Measurements from ENCODE around the gene RRP15. TPM values are rescaled to one million over a fixed set of nuclear protein-coding genes. Genes with fewer than 3 reads are reported as not detected.

RRP15 gene
- total and polyA plus RNA-seq, 2 experiments from 2014 or later = 5.4 to 25.5 TPM

- peak; percentile 31 for DNase-seq
- Histone ChIP-seq H3K79me2 (ENCODE audit: insufficient read depth) (no peaks in the 10 kb centered on the region), H3K9me3 (ENCODE audit: low read depth) (no peaks in the 10 kb centered on the region), H3F3A (ENCODE audit: insufficient read depth) (peaks cover 39% of the 10 kb centered on the region), H3K9me2 (ENCODE audit: insufficient read depth) (no peaks in the 10 kb centered on the region), H2AFZ (peak overlapping the region; percentile 84), H4K20me1 (ENCODE audit: insufficient read depth) (no peaks in the 10 kb centered on the region), H3K36me3 (ENCODE audit: low read depth) (no peaks in the 10 kb centered on the region), H3K4me1 (ENCODE audit: insufficient read depth) (peaks cover 16% of the 10 kb centered on the region), H3K9ac (no peak overlapping the region), H3K27ac (no peak overlapping the region), H3K4me3 (peak overlapping the region; percentile 80), H3K4me2 (ENCODE audit: unreplicated experiment) (peak overlapping the region; percentile 98), H3K27me3 (replicated peaks; ENCODE audit: insufficient read depth) (no peaks in the 10 kb centered on the region)
- in situ Hi-C loops (cut with MboI) = loop anchor here (10.0 to 25.0 kb wide), 5 partner anchors 207 to 1464 kb away; no protein-coding TSS in a partner anchor
- TF ChIP-seq EZH2phosphoT487 (IDR thresholded peaks at IDR 0.05; ENCODE audit: insufficient read depth, low read depth) (no peak), EZH2 (IDR thresholded peaks at IDR 0.05; ENCODE audit: insufficient read depth, poor library complexity, severe bottlenecking) (no peak)
- WGBS, 2 experiments (ENCODE audit: low coverage in 1 of 2, low lambda C conversion rate in 2 of 2, missing lambda C conversion rate in 2 of 2) = 32 to 35% methylated on average over 9 of the region's 9 CpGs
Measured at GRCh38 chr1:218347723-218348627, 62.9 kb downstream of the RRP15 start.

GRCh38 chr1:218348628-218349071, 63.6 kb downstream of the RRP15 start:
- no peak overlapping the region for H3K9ac ChIP-seq
- no peaks in the 10 kb centered on the region for H3K27me3 ChIP-seq (replicated peaks; ENCODE audit: insufficient read depth)
- no peak for DNase-seq
- H3K4me2 ChIP-seq (ENCODE audit: unreplicated experiment) = peak overlapping the region; percentile 18
- H3K4me1 ChIP-seq (ENCODE audit: insufficient read depth) = peaks cover 16% of the 10 kb centered on the region
- WGBS, 2 experiments (ENCODE audit: low coverage in 1 of 2, low lambda C conversion rate in 2 of 2, missing lambda C conversion rate in 2 of 2) = 41 to 42% methylated on average over 3 of the region's 3 CpGs
- H3K9me3 ChIP-seq (ENCODE audit: low read depth) = no peaks in the 10 kb centered on the region
- H2AFZ ChIP-seq = no peak overlapping the region
- H3F3A ChIP-seq (ENCODE audit: insufficient read depth) = peaks cover 39% of the 10 kb centered on the region
- H3K79me2 ChIP-seq (ENCODE audit: insufficient read depth) = no peaks in the 10 kb centered on the region
- in situ Hi-C loops (cut with MboI) = loop anchor here (10.0 to 25.0 kb wide), 5 partner anchors 206 to 1464 kb away; no protein-coding TSS in a partner anchor
- no peaks in the 10 kb centered on the region for H3K9me2 ChIP-seq (ENCODE audit: insufficient read depth)
- H3K36me3 ChIP-seq (ENCODE audit: low read depth) = no peaks in the 10 kb centered on the region
- H3K27ac ChIP-seq = no peak overlapping the region
- H4K20me1 ChIP-seq (ENCODE audit: insufficient read depth) = no peaks in the 10 kb centered on the region
- TF ChIP-seq EZH2 (IDR thresholded peaks at IDR 0.05; ENCODE audit: insufficient read depth, poor library complexity, severe bottlenecking) (no peak), EZH2phosphoT487 (IDR thresholded peaks at IDR 0.05; ENCODE audit: insufficient read depth, low read depth) (no peak)
- H3K4me3 ChIP-seq = peak overlapping the region; percentile 16; the same call in 1 of the 2 replicates

GRCh38 chr1:218349348-218350034, 64.4 kb downstream of the RRP15 start:
- in situ Hi-C loops (cut with MboI) = loop anchor here (10.0 to 25.0 kb wide), 5 partner anchors 205 to 1463 kb away; no protein-coding TSS in a partner anchor
- TF ChIP-seq EZH2phosphoT487 (IDR thresholded peaks at IDR 0.05; ENCODE audit: insufficient read depth, low read depth) = no peak
- no peak for TF ChIP-seq EZH2 (IDR thresholded peaks at IDR 0.05; ENCODE audit: insufficient read depth, poor library complexity, severe bottlenecking)
- no peaks in the 10 kb centered on the region for H3K9me3 ChIP-seq (ENCODE audit: low read depth)
- H3K4me2 ChIP-seq (ENCODE audit: unreplicated experiment) = no peak overlapping the region
- no peak overlapping the region for H3K9ac ChIP-seq
- H3K4me3 ChIP-seq = no peak overlapping the region
- peaks cover 39% of the 10 kb centered on the region for H3F3A ChIP-seq (ENCODE audit: insufficient read depth)
- no peaks in the 10 kb centered on the region for H4K20me1 ChIP-seq (ENCODE audit: insufficient read depth)
- no peaks in the 10 kb centered on the region for H3K27me3 ChIP-seq (replicated peaks; ENCODE audit: insufficient read depth)
- no peak for DNase-seq
- no peak overlapping the region for H3K27ac ChIP-seq
- no peaks in the 10 kb centered on the region for H3K9me2 ChIP-seq (ENCODE audit: insufficient read depth)
- H2AFZ ChIP-seq = no peak overlapping the region
- 73 to 80% methylated on average over 5 of the region's 5 CpGs for WGBS, 2 experiments (ENCODE audit: low coverage in 1 of 2, low lambda C conversion rate in 2 of 2, missing lambda C conversion rate in 2 of 2)
- peaks cover 16% of the 10 kb centered on the region for H3K4me1 ChIP-seq (ENCODE audit: insufficient read depth)
- no peaks in the 10 kb centered on the region for H3K79me2 ChIP-seq (ENCODE audit: insufficient read depth)
- H3K36me3 ChIP-seq (ENCODE audit: low read depth) = no peaks in the 10 kb centered on the region

- Histone ChIP-seq H3F3A (ENCODE audit: insufficient read depth) (peaks cover 39% of the 10 kb centered on the region), H3K27me3 (replicated peaks; ENCODE audit: insufficient read depth) (no peaks in the 10 kb centered on the region), H3K79me2 (ENCODE audit: insufficient read depth) (no peaks in the 10 kb centered on the region), H3K4me3 (no peak overlapping the region), H2AFZ (no peak overlapping the region), H3K27ac (no peak overlapping the region), H3K36me3 (ENCODE audit: low read depth) (no peaks in the 10 kb centered on the region), H4K20me1 (ENCODE audit: insufficient read depth) (no peaks in the 10 kb centered on the region), H3K4me2 (ENCODE audit: unreplicated experiment) (no peak overlapping the region), H3K9ac (no peak overlapping the region), H3K9me2 (ENCODE audit: insufficient read depth) (no peaks in the 10 kb centered on the region), H3K4me1 (ENCODE audit: insufficient read depth) (peaks cover 16% of the 10 kb centered on the region), H3K9me3 (ENCODE audit: low read depth) (no peaks in the 10 kb centered on the region)
- in situ Hi-C loops (cut with MboI) = no loop called here
- no peak for TF ChIP-seq EZH2 (IDR thresholded peaks at IDR 0.05; ENCODE audit: insufficient read depth, poor library complexity, severe bottlenecking)
- TF ChIP-seq EZH2phosphoT487 (IDR thresholded peaks at IDR 0.05; ENCODE audit: insufficient read depth, low read depth) = no peak
- DNase-seq = no peak
- WGBS, 2 experiments (ENCODE audit: low coverage in 1 of 2, low lambda C conversion rate in 2 of 2, missing lambda C conversion rate in 2 of 2) = 73 to 79% methylated on average over 7 of the region's 7 CpGs
Measured at GRCh38 chr1:218350035-218350525, 65.0 kb downstream of the RRP15 start.

All from GM23248 (cell line).